GM12878 (cell line): Measurements from ENCODE around the gene STX12. TPM values are rescaled to one million over a fixed set of nuclear protein-coding genes. Genes with fewer than 3 reads are reported as not detected.

Experiments used
- ATAC-seq: fragments of 200-7000 bp; cut with Tn5 transposase; 3 replicates; pipeline ENCODE4 v1.9.1; 2020; ENCODE audit warnings: mild to moderate bottlenecking, moderate library complexity
- BruUV-seq: library from RNA; stranded (reverse); fragments of 400-500 nt; replicated peaks from 2 replicates; lab custom pipeline; 2021; lab: Mats Ljungman, UMichigan
- CTCF ChIA-PET: fragments of 300-600 bp; sonication (Branson Sonifier 250); formaldehyde crosslinking; extraction: SDS; loops from one replicate; lab custom pipeline; 2021; ENCODE audit warnings: inconsistent platforms; lab: Yijun Ruan, JAX
- POLR2A ChIA-PET: fragments of 350-600 bp; formaldehyde crosslinking; extraction: SDS; loops from one replicate; lab custom pipeline; 2021; ENCODE audit warnings: inconsistent platforms; lab: Charles Lee
- RAD21 ChIA-PET: fragments of 300-600 bp; sonication (Branson Sonifier 250); formaldehyde crosslinking; loops from one replicate; lab custom pipeline; 2023; ENCODE audit warnings: antibody characterized with exemption; ENCODE audit not compliant: unreplicated experiment; lab: Charles Lee
- SMC1A ChIA-PET: fragments of 300-600 bp; sonication (Branson Sonifier 250); formaldehyde crosslinking; loops from one replicate; lab custom pipeline; 2023; ENCODE audit not compliant: unreplicated experiment, uncharacterized antibody; lab: Charles Lee
- DNase-seq: peaks from one replicate; pipeline ENCODE4 v3.0.0-alpha.2; 2011; ENCODE audit warnings: low read depth, low spot score
- FAIRE-seq: peaks from 3 replicates; lab custom pipeline; 2011; peaks lifted over from hg19 to GRCh38; lab: Jason Lieb, UNC
- H2AFZ ChIP-seq: 2 replicates; pipeline ENCODE4 v1.6.0; 2011; ENCODE audit warnings: low read depth, low read length, control low read depth; ENCODE audit not compliant: control insufficient read depth
- H3K27ac ChIP-seq: 2 replicates; pipeline ENCODE4 v1.5.1; 2011; ENCODE audit warnings: control low read depth; ENCODE audit not compliant: control insufficient read depth, insufficient read depth
- H3K27me3 ChIP-seq, 2 experiments: replicated peaks in 1 of 2; 2 replicates each; pipeline versions ENCODE4 v1.6.0 to v1.6.1; 2011; ENCODE audit warnings: low read length in 1 of 2; ENCODE audit not compliant: control insufficient read depth in 2 of 2, insufficient read depth in 2 of 2
- H3K36me3 ChIP-seq, 2 experiments: 2 replicates each; pipeline ENCODE4 v1.5.1; 2011; ENCODE audit warnings: low read length in 1 of 2; ENCODE audit not compliant: control insufficient read depth in 2 of 2, insufficient read depth in 2 of 2
- H3K4me1 ChIP-seq: 2 replicates; pipeline ENCODE4 v1.6.1; 2011; ENCODE audit warnings: mild to moderate bottlenecking, low read length, moderate library complexity, mixed read lengths; ENCODE audit not compliant: control insufficient read depth, insufficient read depth
- H3K4me2 ChIP-seq: 2 replicates; pipeline ENCODE4 v1.6.0; 2011; ENCODE audit warnings: control low read depth; ENCODE audit not compliant: control insufficient read depth, insufficient read depth
- H3K4me3 ChIP-seq: fragments of 200-600 bp; sonication (generic); 2 replicates; pipeline ENCODE4 v1.5.1; 2016
- H3K79me2 ChIP-seq: 2 replicates; pipeline ENCODE4 v1.6.0; 2011; ENCODE audit warnings: low read length; ENCODE audit not compliant: control insufficient read depth, insufficient read depth
- H3K9ac ChIP-seq: 2 replicates; pipeline ENCODE4 v1.8.0; 2011; ENCODE audit warnings: low read length, control low read depth, mixed read lengths; ENCODE audit not compliant: control insufficient read depth, insufficient read depth
- H3K9me3 ChIP-seq: replicated peaks from 3 replicates; pipeline ENCODE4 v1.5.1; 2011; ENCODE audit warnings: mild to moderate bottlenecking, low read length; ENCODE audit not compliant: control insufficient read depth, insufficient read depth
- H4K20me1 ChIP-seq: 2 replicates; pipeline ENCODE4 v1.6.0; 2011; ENCODE audit not compliant: control insufficient read depth, insufficient read depth
- CTCF ChIP-seq, 3 experiments: IDR thresholded peaks in 2 of 3; conservative IDR thresholded peaks in 1 of 3; 2 replicates each; pipeline ENCODE4 v1.5.1; 2011; ENCODE audit warnings: low read depth in 3 of 3, low read length in 3 of 3, mild to moderate bottlenecking in 3 of 3, control low read depth in 2 of 3, moderate library complexity in 2 of 3, inconsistent platforms in 1 of 3, mixed read lengths in 1 of 3; ENCODE audit not compliant: control insufficient read depth in 2 of 3, insufficient read depth in 1 of 3; ENCODE audit errors: extremely low read depth in 1 of 3
- GATAD2B ChIP-seq: fragments of 450-650 bp; conservative IDR thresholded peaks from 2 replicates; pipeline ENCODE4 v1.6.1; 2017; ENCODE audit warnings: low read depth, mild to moderate bottlenecking, moderate library complexity
- MXI1 ChIP-seq: fragments of 150-350 bp; IDR thresholded peaks from 2 replicates; pipeline ENCODE4 v1.6.1; 2011; ENCODE audit warnings: low read depth, mild to moderate bottlenecking, inconsistent platforms, low read length, improper control_type of control experiment
- MYC ChIP-seq: IDR thresholded peaks from 2 replicates; pipeline ENCODE4 v1.6.1; 2011; ENCODE audit warnings: mild to moderate bottlenecking, low read length, moderate library complexity, inconsistent platforms; ENCODE audit not compliant: insufficient read depth, insufficient replicate concordance, insufficient read length, severe bottlenecking
- WGBS: methylation state at CpG from one replicate; pipeline ENCODE4 v1.1.6; 2016; ENCODE audit warnings: low lambda C conversion rate; ENCODE audit not compliant: insufficient replicate concordance, insufficient coverage; ENCODE audit errors: missing lambda C conversion rate; 5-methylcytosine and 5-hydroxymethylcytosine counted together
- in situ Hi-C: fragments of 300-500 bp; cut with MboI; formaldehyde crosslinking; loops from 9 replicates; pipeline ENCODE4 v1.14.3; 2018; ENCODE audit warnings: mixed read lengths
- intact Hi-C: fragments of 100-400 bp; cut with micrococcal nuclease; formaldehyde crosslinking; loops from one replicate; pipeline ENCODE4 v1.14.2; 2022; ENCODE audit not compliant: unreplicated experiment
- polyA plus RNA-seq, 11 experiments: library from polyadenylated mRNA; depleted of rRNA in 4 of 11; unstranded in 6 of 11; stranded (reverse) in 5 of 11; fragments of >200 nt; fragmentation: Nextera tagmentation in 4 of 11; fragmentation: Illumina TruSeq in 1 of 11; extraction: Ambion mirVana in 4 of 11; extraction: Trizol in 1 of 11; gene quantifications; 1 replicate in 1 of 11; 2 replicates in 10 of 11; pipeline versions ENCODE4 v1.2.1 to v1.2.3, GENCODE V29; 2011 to 2016; ENCODE audit warnings: inconsistent platforms in 2 of 11, missing spikeins in 2 of 11, low read depth in 1 of 11
- total RNA-seq, 4 experiments: library from RNA; depleted of rRNA in 3 of 4; stranded (reverse); fragments of >200 nt in 3 of 4; fragmentation: Illumina TruSeq in 1 of 4; extraction: Trizol in 1 of 4; gene quantifications; 2 replicates each; pipeline versions ENCODE4 v1.2.1 to v1.2.3, GENCODE V29; 2013 to 2021

Gene STX12
- total and polyA plus RNA-seq, 10 of the 15 experiments (the other 5 are each of a cell fraction or from before 2014, with no cell fraction given): 20.2 to 35.0 (median 28.1) TPM

- Histone ChIP-seq H2AFZ (no peak overlapping the region), H3K27me3 (no peaks in the 10 kb centered on the region), H3K9ac (no peak overlapping the region), H3K27ac (no peak overlapping the region), H3K9me3 (no peaks in the 10 kb centered on the region), H4K20me1 (no peaks in the 10 kb centered on the region), H3K4me2 (no peak overlapping the region), H3K36me3 (0 out of 4 replicates have a peak, but pooled peaks cover 0 to 8% of the 10 kb centered on the region in 2 experiments), H3K79me2 (no peaks in the 10 kb centered on the region)
- RAD21 ChIA-PET: interaction anchor here (2.1 kb wide), 1 partner anchor 12 kb away, joined by 7 read pairs; the partner anchor contains the start of gene STX12
- DNase-seq (no peak), ATAC-seq (no peak)
- SMC1A ChIA-PET: interaction anchor here (0.5 to 1.3 kb wide), 3 partner anchors 10 to 91 kb away, joined by 3 to 4 read pairs (median 3); no protein-coding TSS in a partner anchor
- in situ Hi-C loops: no loop called here
- TF ChIP-seq CTCF (IDR thresholded peaks at IDR 0.05 in 2 of 3, conservative IDR thresholded peaks at IDR 0.05 in 1 of 3; ENCODE audit: control insufficient read depth in 2 of 3, extremely low read depth in 1 of 3, insufficient read depth in 1 of 3, low read depth in 3 of 3, low read length in 3 of 3): peak in 1 of 3 experiments; percentile 8; a peak in 1 of 6 replicates
- no peak for TF ChIP-seq GATAD2B
- TF ChIP-seq MXI1: no peak
- TF ChIP-seq MYC: no peak
- TF ChIP-seq, all 136 proteins: peak for 1
- Histone ChIP-seq H3K4me3 (no peak overlapping the region), H3K4me1 (no peaks in the 10 kb centered on the region)
- WGBS: 100% methylated on average over 3 of the region's 3 CpGs
- intact Hi-C loops: no loop called here
- FAIRE-seq: no peak
- CTCF ChIA-PET: interaction anchor here (0.6 to 1.6 kb wide), 6 partner anchors 12 to 151 kb away, joined by 3 to 7 read pairs (median 4); partner anchors contain the start of genes FAM76A and STX12
- POLR2A ChIA-PET: interaction anchor here (0.6 to 1.2 kb wide), 2 partner anchors 14 to 98 kb away, joined by 6 to 11 read pairs; no protein-coding TSS in a partner anchor
- no TSS peak for BruUV-seq
Measured at GRCh38 chr1:27760426-27760825, 12.6 kb upstream of the STX12 start.
